H1 (cell line): ENCODE results near the gene RNF220. TPM values are rescaled to one million over a fixed set of nuclear protein-coding genes. Genes with fewer than 3 reads are reported as not detected.
A peak's percentile ranks its signal among the peaks of the same experiment; 100 is the strongest.

ENCODE experiments used
- CTCF ChIA-PET: fragments of 300-600 bp; sonication (Branson Sonifier 250); formaldehyde crosslinking; loops from one replicate; lab custom pipeline; 2021; ENCODE audit not compliant: partially characterized antibody; lab: Charles Lee
- POLR2A ChIA-PET: fragments of 300-600 bp; sonication (Branson Sonifier 250); formaldehyde crosslinking; loops from one replicate; lab custom pipeline; 2021; ENCODE audit warnings: inconsistent platforms; ENCODE audit not compliant: partially characterized antibody; lab: Charles Lee
- DNase-seq, 2 experiments: peaks; one replicate each; pipeline versions ENCODE4 v3.0.0 to v3.0.0-alpha.2; 2010 to 2022; ENCODE audit warnings: low spot score in 2 of 2, low read depth in 1 of 2, mixed read lengths in 1 of 2
- FAIRE-seq: peaks from 2 replicates; lab custom pipeline; 2011; peaks lifted over from hg19 to GRCh38; lab: Jason Lieb, UNC
- H2AFZ ChIP-seq: 2 replicates; pipeline ENCODE4 v1.8.1; 2012; ENCODE audit warnings: low read length, inconsistent platforms
- H2AK5ac ChIP-seq: 2 replicates; pipeline ENCODE4 v1.6.1; 2013; ENCODE audit warnings: low read depth, low read length
- H2BK120ac ChIP-seq: replicated peaks from 2 replicates; pipeline ENCODE3; 2013; ENCODE audit warnings: low read depth, low read length, inconsistent platforms
- H2BK12ac ChIP-seq: 2 replicates; pipeline ENCODE4 v1.6.1; 2013; ENCODE audit warnings: low read depth, low read length
- H2BK15ac ChIP-seq: 2 replicates; pipeline ENCODE4 v1.6.1; 2013; ENCODE audit warnings: low read length
- H2BK20ac ChIP-seq: 2 replicates; pipeline ENCODE4 v1.6.1; 2013; ENCODE audit warnings: low read length
- H2BK5ac ChIP-seq: 2 replicates; pipeline ENCODE4 v1.6.1; 2013; ENCODE audit warnings: low read depth, low read length
- H3K14ac ChIP-seq: 2 replicates; pipeline ENCODE4 v1.6.1; 2013; ENCODE audit warnings: inconsistent platforms; ENCODE audit not compliant: insufficient read length
- H3K18ac ChIP-seq: 2 replicates; pipeline ENCODE4 v1.6.1; 2013; ENCODE audit warnings: low read length; ENCODE audit errors: extremely low read depth
- H3K23ac ChIP-seq: 2 replicates; pipeline ENCODE4 v1.6.1; 2013; ENCODE audit warnings: inconsistent platforms; ENCODE audit not compliant: insufficient read length
- H3K23me2 ChIP-seq: 2 replicates; pipeline ENCODE4 v1.6.1; 2013; ENCODE audit warnings: low read depth, low read length
- H3K27ac ChIP-seq: 2 replicates; pipeline ENCODE4 v1.6.1; 2011; ENCODE audit warnings: low read depth, low read length, inconsistent platforms
- H3K27me3 ChIP-seq, 4 experiments: replicated peaks in 1 of 4; 1 replicate in 1 of 4; 2 replicates in 3 of 4; pipeline versions ENCODE4 v1.6.1 to v1.8.1; 2011 to 2013; ENCODE audit warnings: low read length in 3 of 4, mild to moderate bottlenecking in 3 of 4, inconsistent platforms in 2 of 4, mixed read lengths in 2 of 4, moderate library complexity in 1 of 4; ENCODE audit not compliant: control insufficient read depth in 3 of 4, insufficient read depth in 3 of 4; ENCODE audit errors: extremely low read depth in 1 of 4
- H3K36me3 ChIP-seq, 4 experiments: 2 replicates each; pipeline versions ENCODE4 v1.6.1 to v1.8.1; 2011 to 2013; ENCODE audit warnings: mild to moderate bottlenecking in 4 of 4, low read length in 3 of 4, moderate library complexity in 2 of 4, control low read depth in 1 of 4, inconsistent platforms in 1 of 4; ENCODE audit not compliant: insufficient read depth in 4 of 4, control insufficient read depth in 2 of 4
- H3K4ac ChIP-seq: replicated peaks from 2 replicates; pipeline ENCODE3; 2013; ENCODE audit warnings: low read length, low read depth, mixed read lengths, inconsistent platforms; ENCODE audit not compliant: insufficient read length
- H3K4me1 ChIP-seq, 4 experiments: replicated peaks in 1 of 4; 1 replicate in 1 of 4; 2 replicates in 3 of 4; pipeline versions ENCODE4 v1.6.1 to v1.8.1; 2011 to 2013; ENCODE audit warnings: low read length in 3 of 4, inconsistent platforms in 2 of 4, mixed read lengths in 1 of 4; ENCODE audit not compliant: insufficient read depth in 4 of 4, control insufficient read depth in 3 of 4
- H3K4me2 ChIP-seq, 2 experiments: 2 replicates each; pipeline versions ENCODE4 v1.6.1 to v1.8.1; 2011 to 2013; ENCODE audit warnings: low read depth in 2 of 2, low read length in 2 of 2, control low read depth in 1 of 2, inconsistent platforms in 1 of 2, mild to moderate bottlenecking in 1 of 2; ENCODE audit not compliant: insufficient read depth in 1 of 2
- H3K4me3 ChIP-seq, 4 experiments: fragments of 200-600, 300-600 bp in 1 of 4; sonication (generic), shearing (Covaris generic), sonication (Bioruptor Twin) in 1 of 4; 2 replicates each; pipeline versions ENCODE4 v1.5.1 to v1.8.1; 2011 to 2016; ENCODE audit warnings: low read length in 4 of 4, low read depth in 3 of 4, control low read depth in 2 of 4, inconsistent platforms in 2 of 4, mild to moderate bottlenecking in 2 of 4, mixed read lengths in 1 of 4, moderate library complexity in 1 of 4; ENCODE audit not compliant: insufficient read depth in 2 of 4; ENCODE audit errors: extremely low read depth in 1 of 4
- H3K56ac ChIP-seq: replicated peaks from 2 replicates; pipeline ENCODE3; 2013; ENCODE audit warnings: low read depth, mild to moderate bottlenecking, mixed read lengths, low read length, inconsistent platforms; ENCODE audit not compliant: insufficient read length
- H3K79me1 ChIP-seq: 2 replicates; pipeline ENCODE4 v1.6.1; 2013; ENCODE audit warnings: low read depth, low read length, control low read depth
- H3K79me2 ChIP-seq, 2 experiments: 2 replicates each; pipeline versions ENCODE4 v1.6.1 to v1.8.1; 2012 to 2013; ENCODE audit warnings: low read length in 2 of 2, mild to moderate bottlenecking in 2 of 2, inconsistent platforms in 1 of 2; ENCODE audit not compliant: insufficient read depth in 2 of 2, control insufficient read depth in 1 of 2
- H3K9ac ChIP-seq, 4 experiments: replicated peaks in 1 of 4; 1 replicate in 1 of 4; 2 replicates in 3 of 4; pipeline versions ENCODE4 v1.6.1 to v1.8.1; 2011 to 2013; ENCODE audit warnings: low read depth in 3 of 4, low read length in 3 of 4, control low read depth in 2 of 4, mild to moderate bottlenecking in 2 of 4, moderate library complexity in 2 of 4, inconsistent platforms in 1 of 4; ENCODE audit errors: extremely low read depth in 1 of 4
- H3K9me3 ChIP-seq, 2 experiments: 2 replicates each; pipeline versions ENCODE4 v1.6.1 to v1.8.1; 2012 to 2013; ENCODE audit warnings: mild to moderate bottlenecking in 2 of 2, moderate library complexity in 2 of 2, control low read depth in 1 of 2, inconsistent platforms in 1 of 2, low read depth in 1 of 2, low read length in 1 of 2, mixed read lengths in 1 of 2; ENCODE audit not compliant: insufficient read depth in 2 of 2
- H4K20me1 ChIP-seq, 2 experiments: replicated peaks in 1 of 2; 2 replicates each; pipeline versions ENCODE3 to v1.8.1; 2011 to 2013; ENCODE audit warnings: inconsistent platforms in 2 of 2, low read length in 2 of 2, mild to moderate bottlenecking in 1 of 2; ENCODE audit not compliant: insufficient read depth in 2 of 2, control insufficient read depth in 1 of 2
- H4K5ac ChIP-seq: 2 replicates; pipeline ENCODE4 v1.6.1; 2013; ENCODE audit warnings: low read length, low read depth, mixed read lengths, inconsistent platforms; ENCODE audit not compliant: insufficient read length
- H4K8ac ChIP-seq: 2 replicates; pipeline ENCODE4 v1.8.0; 2013; ENCODE audit warnings: mild to moderate bottlenecking, moderate library complexity, low read length, inconsistent platforms; ENCODE audit not compliant: insufficient read depth; ENCODE audit errors: extremely low read depth
- H4K91ac ChIP-seq: replicated peaks from 2 replicates; pipeline ENCODE3; 2013; ENCODE audit warnings: low read length, mixed read lengths, inconsistent platforms; ENCODE audit not compliant: insufficient read length
- ASH2L ChIP-seq: fragments of 200-600, 300-600 bp; sonication (generic); IDR thresholded peaks from one replicate; pipeline ENCODE4 v1.7.1; 2017; ENCODE audit warnings: low read length
- KDM1A ChIP-seq: fragments of 200-600, 300-600 bp; sonication (generic); IDR thresholded peaks from 2 replicates; pipeline ENCODE4 v1.7.1; 2016; ENCODE audit warnings: mild to moderate bottlenecking, low read length, borderline replicate concordance
- MAX ChIP-seq: IDR thresholded peaks from 2 replicates; pipeline ENCODE4 v1.6.1; 2012; ENCODE audit warnings: inconsistent platforms
- WGBS, 2 experiments: shearing (Covaris generic) in 1 of 2; methylation state at CpG; one replicate each; pipeline versions ENCODE4 v1.1.6 to v1.1.7; 2013 to 2015; ENCODE audit warnings: low lambda C conversion rate in 2 of 2, mixed read lengths in 2 of 2, inconsistent platforms in 1 of 2, low coverage in 1 of 2, missing lambda C conversion rate in 1 of 2; ENCODE audit not compliant: insufficient replicate concordance in 2 of 2, insufficient coverage in 1 of 2, insufficient read length in 1 of 2; ENCODE audit errors: extremely low coverage in 1 of 2, missing lambda C conversion rate in 1 of 2; 5-methylcytosine and 5-hydroxymethylcytosine counted together
- polyA plus RNA-seq, 7 experiments: library from polyadenylated mRNA; depleted of rRNA in 3 of 7; stranded (reverse) in 5 of 7; unstranded in 2 of 7; fragments of >200 nt in 5 of 7; fragments of 200-250 nt in 2 of 7; gene quantifications; 1 replicate in 5 of 7; 2 replicates in 1 of 7; 4 replicates in 1 of 7; pipeline versions ENCODE4 v1.2.1 to v1.2.3, GENCODE V29; 2011 to 2013; ENCODE audit warnings: missing spikeins in 2 of 7, mixed read lengths in 2 of 7
- total RNA-seq: library from RNA; stranded (reverse); fragmentation: NEBNext Ultra II Directional; extraction: Animal tissue kit (Norgen Biotek cat#: 25700); gene quantifications from 2 replicates; pipeline ENCODE4 v1.2.1, GENCODE V29; 2021

Gene RNF220
- total and polyA plus RNA-seq, 2 of the 8 experiments (the other 6 are each of a cell fraction or from before 2014, with no cell fraction given) = 123 to 160 TPM

- no peak overlapping the region for H2BK120ac ChIP-seq
- H3K4me3 ChIP-seq = peak overlapping the region in 3 of 4 experiments; percentile 46 to 67 (median 60); a peak in 4 of 8 replicates
- H2BK12ac ChIP-seq = 0 out of 2 replicates have a peak overlapping the region, but pooled peaks have one; percentile 94
- H4K5ac ChIP-seq = no peak overlapping the region
- 63% methylated on average over 1 of the region's 1 CpG; no CpG with 5 or more reads in 1 of the 2 experiments for WGBS, 2 experiments
- no peak overlapping the region for H3K4ac ChIP-seq
- H3K9me3 ChIP-seq = no peaks in the 10 kb centered on the region
- H3K4me1 ChIP-seq = peaks cover 0 to 7% (median 6%) of the 10 kb centered on the region in 4 experiments; a peak in 6 of 7 replicates
- H4K8ac ChIP-seq = no peak overlapping the region
- no peak overlapping the region for H3K56ac ChIP-seq
- H3K9ac ChIP-seq = no peak overlapping the region
- no peak overlapping the region for H3K27ac ChIP-seq
- H2AFZ ChIP-seq = no peak overlapping the region
- POLR2A ChIA-PET = interaction anchor here (2.1 to 30.8 kb wide), 2 partner anchors 11 to 24 kb away, joined by 16 to 633 read pairs; no protein-coding TSS in a partner anchor
- no peak overlapping the region for H3K23ac ChIP-seq
- CTCF ChIA-PET = interaction anchor here (0.8 to 8.9 kb wide), 7 partner anchors 10 to 38 kb away, joined by 3 to 52 read pairs (median 8); no protein-coding TSS in a partner anchor
- no peak overlapping the region for H3K14ac ChIP-seq
- no peak overlapping the region for H3K18ac ChIP-seq
- H3K27me3 ChIP-seq = peaks cover 0 to 4% (median 2%) of the 10 kb centered on the region in 4 experiments; a peak in 3 of 7 replicates
- H3K4me2 ChIP-seq = peak overlapping the region; percentile 84 to 86
- H3K79me1 ChIP-seq = no peaks in the 10 kb centered on the region; the same call in 1 of the 2 replicates
- peaks cover 9% of the 10 kb centered on the region; the same call in 1 of the 2 replicates for H3K23me2 ChIP-seq
- no peak overlapping the region for H2BK20ac ChIP-seq
- no peak overlapping the region for H2BK15ac ChIP-seq
- no peak for FAIRE-seq
- no peak overlapping the region for H4K91ac ChIP-seq
- DNase-seq = no peak
- TF ChIP-seq MAX = no peak
- TF ChIP-seq KDM1A = peak; percentile 33; the same call in 1 of the 2 replicates
- no peak for TF ChIP-seq ASH2L
- 0 out of 2 replicates have a peak overlapping the region, but pooled peaks have one; percentile 35 for H2BK5ac ChIP-seq
- no peak overlapping the region for H2AK5ac ChIP-seq
- peaks cover 0 to 6% of the 10 kb centered on the region in 2 experiments for H4K20me1 ChIP-seq
- no peaks in the 10 kb centered on the region for H3K79me2 ChIP-seq
- peaks cover 0 to 4% (median under 1%) of the 10 kb centered on the region in 4 experiments; a peak in 1 of 8 replicates for H3K36me3 ChIP-seq
Measured at GRCh38 chr1:44617703-44618029, 212.6 kb downstream of the RNF220 start.
